HFFc6 (cell line): ENCODE results near the gene SRI. TPM values are rescaled to one million over a fixed set of nuclear protein-coding genes. Genes with fewer than 3 reads are reported as not detected.

ENCODE experiments used
- DNase-seq: peaks from one replicate; pipeline ENCODE4 v3.0.0-alpha.2; 2018
- H3K27ac Mint-ChIP-seq: 2 replicates; pipeline ENCODE4 v1.8.0; 2020; ENCODE audit warnings: mild to moderate bottlenecking, mixed read lengths
- H3K27me3 Mint-ChIP-seq: 2 replicates; pipeline ENCODE4 v1.8.0; 2021; ENCODE audit warnings: mild to moderate bottlenecking, moderate library complexity, mixed read lengths; ENCODE audit not compliant: insufficient read depth
- H3K36me3 Mint-ChIP-seq: 2 replicates; pipeline ENCODE4 v1.8.0; 2021; ENCODE audit warnings: low read depth, mixed read lengths
- H3K4me1 Mint-ChIP-seq: 2 replicates; pipeline ENCODE4 v1.8.0; 2020; ENCODE audit warnings: low read depth, mixed read lengths
- H3K4me3 Mint-ChIP-seq: 2 replicates; pipeline ENCODE4 v1.8.0; 2020; ENCODE audit warnings: mild to moderate bottlenecking, moderate library complexity, mixed read lengths
- H3K9me3 Mint-ChIP-seq: 2 replicates; pipeline ENCODE4 v1.8.0; 2020; ENCODE audit warnings: mild to moderate bottlenecking, mixed read lengths
- total RNA-seq, 6 experiments: library from RNA; stranded (reverse); fragmentation: NEBNext Ultra II Directional; extraction: Animal tissue kit (Norgen Biotek cat#: 25700); gene quantifications; 2 replicates in 1 of 6; 3 replicates in 5 of 6; pipeline ENCODE4 v1.2.3, GENCODE V29; 2021
- TF ChIP-seq, protein P1 (sequence below): fragments of 200-600 bp; sonication (generic); IDR thresholded peaks from 2 replicates; pipeline ENCODE4 v1.5.0; 2021; ENCODE audit warnings: antibody characterized with exemption, mild to moderate bottlenecking

SRI gene
- total RNA-seq, 6 experiments from 2014 or later = 113 to 133 (median 123) TPM

DNA sequence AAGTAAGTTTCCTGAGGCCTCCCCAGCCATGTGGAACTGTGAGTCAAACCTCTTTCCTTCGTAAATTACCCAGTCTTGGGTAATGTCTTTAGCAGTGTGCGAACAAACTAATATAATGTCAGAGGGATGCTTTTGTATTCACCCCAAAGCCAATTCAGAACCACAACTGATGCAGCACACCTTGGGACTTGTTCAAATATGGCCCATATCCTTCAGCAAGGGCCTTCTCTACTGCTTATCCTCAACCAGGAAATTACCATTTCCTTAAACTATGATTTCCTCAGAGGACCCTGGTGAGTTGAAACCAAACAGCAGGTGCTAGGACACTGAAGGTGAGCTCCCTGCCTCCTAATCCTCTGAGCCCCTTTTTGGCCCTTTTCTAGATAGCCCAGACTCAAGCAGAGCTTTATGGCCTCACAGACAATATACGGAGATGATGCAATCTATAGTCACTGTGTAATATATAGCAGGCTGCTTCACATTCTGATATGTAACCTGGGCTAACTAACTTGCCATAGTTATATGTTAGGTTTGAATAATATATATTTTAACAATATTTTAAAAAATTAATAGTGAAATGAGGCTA is 15.2 kb downstream of the SRI start:
- Mint-ChIP-seq H3K4me1 (no peaks in the 10 kb centered on the region), H3K27ac (no peak overlapping the region), H3K4me3 (no peak overlapping the region), H3K27me3 (no peaks in the 10 kb centered on the region), H3K9me3 (no peaks in the 10 kb centered on the region), H3K36me3 (peaks cover 28% of the 10 kb centered on the region)
- TF ChIP-seq, protein P1, sequence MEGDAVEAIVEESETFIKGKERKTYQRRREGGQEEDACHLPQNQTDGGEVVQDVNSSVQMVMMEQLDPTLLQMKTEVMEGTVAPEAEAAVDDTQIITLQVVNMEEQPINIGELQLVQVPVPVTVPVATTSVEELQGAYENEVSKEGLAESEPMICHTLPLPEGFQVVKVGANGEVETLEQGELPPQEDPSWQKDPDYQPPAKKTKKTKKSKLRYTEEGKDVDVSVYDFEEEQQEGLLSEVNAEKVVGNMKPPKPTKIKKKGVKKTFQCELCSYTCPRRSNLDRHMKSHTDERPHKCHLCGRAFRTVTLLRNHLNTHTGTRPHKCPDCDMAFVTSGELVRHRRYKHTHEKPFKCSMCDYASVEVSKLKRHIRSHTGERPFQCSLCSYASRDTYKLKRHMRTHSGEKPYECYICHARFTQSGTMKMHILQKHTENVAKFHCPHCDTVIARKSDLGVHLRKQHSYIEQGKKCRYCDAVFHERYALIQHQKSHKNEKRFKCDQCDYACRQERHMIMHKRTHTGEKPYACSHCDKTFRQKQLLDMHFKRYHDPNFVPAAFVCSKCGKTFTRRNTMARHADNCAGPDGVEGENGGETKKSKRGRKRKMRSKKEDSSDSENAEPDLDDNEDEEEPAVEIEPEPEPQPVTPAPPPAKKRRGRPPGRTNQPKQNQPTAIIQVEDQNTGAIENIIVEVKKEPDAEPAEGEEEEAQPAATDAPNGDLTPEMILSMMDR = no peak
- DNase-seq = no peak

DNA sequence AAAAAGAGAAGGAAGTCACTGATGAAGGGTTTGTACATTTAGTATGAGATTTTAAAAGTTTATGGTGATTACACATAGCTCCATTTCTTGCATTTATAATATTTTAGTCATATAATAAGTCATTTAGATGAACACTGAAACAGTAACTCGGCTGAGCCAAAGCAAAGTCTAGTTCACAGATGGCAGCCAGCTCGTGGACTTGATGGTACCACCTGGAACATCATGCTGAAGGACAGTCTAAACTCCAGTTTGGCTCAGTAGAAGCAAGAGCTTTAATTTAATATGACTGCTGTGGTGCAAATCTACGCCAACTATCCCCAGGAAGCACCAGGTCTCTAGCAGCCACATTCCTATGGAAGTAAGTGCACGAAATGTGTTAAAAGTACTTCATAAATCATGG is 16.4 kb downstream of the SRI start:
- H3K36me3 Mint-ChIP-seq = peaks cover 28% of the 10 kb centered on the region
- DNase-seq = no peak
- no peak overlapping the region for H3K27ac Mint-ChIP-seq
- H3K4me3 Mint-ChIP-seq = no peak overlapping the region
- no peaks in the 10 kb centered on the region for H3K27me3 Mint-ChIP-seq
- H3K9me3 Mint-ChIP-seq = no peaks in the 10 kb centered on the region
- TF ChIP-seq, protein P1 = no peak
- H3K4me1 Mint-ChIP-seq = no peaks in the 10 kb centered on the region

DNA sequence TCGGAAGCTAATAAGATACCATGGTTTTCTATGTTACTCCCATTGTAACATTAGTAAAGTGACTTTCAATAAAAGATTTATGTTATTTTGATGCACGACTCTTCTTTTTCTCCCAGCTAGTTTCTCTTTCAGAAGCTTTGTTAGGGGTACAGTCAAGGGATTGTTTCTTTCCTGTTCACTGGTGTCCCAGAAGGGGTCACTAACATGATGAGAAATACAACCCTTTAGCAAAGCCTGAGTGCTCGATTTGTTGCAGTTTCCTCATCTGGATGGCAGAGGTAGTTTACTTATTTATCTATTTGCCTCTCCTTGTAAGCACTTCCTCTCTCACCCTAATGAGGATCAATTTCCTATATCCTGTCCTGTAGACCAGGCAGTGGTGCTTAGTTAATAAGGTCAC is 17.0 kb downstream of the SRI start:
- no peak overlapping the region for H3K4me3 Mint-ChIP-seq
- H3K27ac Mint-ChIP-seq = no peak overlapping the region
- TF ChIP-seq, protein P1 = no peak
- DNase-seq = no peak
- 0 out of 2 replicates have a peak, but pooled peaks cover 2% of the 10 kb centered on the region for H3K27me3 Mint-ChIP-seq
- no peaks in the 10 kb centered on the region for H3K9me3 Mint-ChIP-seq
- peaks cover 28% of the 10 kb centered on the region for H3K36me3 Mint-ChIP-seq
- H3K4me1 Mint-ChIP-seq = no peaks in the 10 kb centered on the region

DNA sequence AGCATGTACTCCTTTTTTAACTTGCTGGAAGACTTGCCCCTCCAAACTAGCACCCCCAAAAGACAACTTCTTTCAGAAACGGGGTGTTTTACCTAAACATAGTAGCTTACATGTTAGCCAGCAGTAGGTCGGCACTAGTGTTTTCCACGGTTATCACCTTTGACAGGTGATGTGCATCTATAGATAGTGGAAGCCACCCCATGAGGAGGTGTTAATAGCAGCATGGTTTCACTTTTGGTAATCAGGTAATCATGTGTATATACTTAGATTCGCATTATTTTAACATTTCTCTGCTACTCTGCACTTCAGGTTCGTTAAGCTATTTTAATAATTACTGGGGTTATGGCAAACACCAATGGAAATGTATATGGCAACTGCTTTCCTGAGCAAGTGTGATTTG is 17.6 kb downstream of the SRI start:
- TF ChIP-seq, protein P1 = no peak
- no peaks in the 10 kb centered on the region for H3K9me3 Mint-ChIP-seq
- H3K4me1 Mint-ChIP-seq = no peaks in the 10 kb centered on the region
- H3K4me3 Mint-ChIP-seq = no peak overlapping the region
- peaks cover 28% of the 10 kb centered on the region for H3K36me3 Mint-ChIP-seq
- H3K27ac Mint-ChIP-seq = no peak overlapping the region
- 0 out of 2 replicates have a peak, but pooled peaks cover 2% of the 10 kb centered on the region for H3K27me3 Mint-ChIP-seq
- DNase-seq = no peak

DNA sequence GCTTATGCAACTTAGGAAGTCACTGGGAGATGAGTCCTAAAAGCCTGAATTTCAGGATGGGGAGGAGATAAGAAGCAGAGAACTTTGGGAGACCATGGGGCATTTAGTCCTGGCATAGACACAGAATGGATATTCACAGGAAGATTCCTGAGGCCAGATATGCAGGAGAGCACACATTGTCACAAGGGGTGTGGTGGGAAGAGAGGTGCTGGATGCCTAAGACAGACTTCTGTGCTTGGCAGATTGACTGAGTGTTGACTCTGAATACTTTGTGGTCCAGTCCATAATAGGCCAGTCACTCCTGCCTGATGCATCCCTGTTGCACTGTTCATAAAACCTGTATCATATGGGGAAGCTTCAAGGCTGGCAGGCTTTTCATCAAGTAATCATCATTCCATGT is 18.5 kb downstream of the SRI start:
- H3K27me3 Mint-ChIP-seq = 0 out of 2 replicates have a peak, but pooled peaks cover 2% of the 10 kb centered on the region
- no peak overlapping the region for H3K27ac Mint-ChIP-seq
- TF ChIP-seq, protein P1 = no peak
- no peaks in the 10 kb centered on the region for H3K9me3 Mint-ChIP-seq
- H3K4me1 Mint-ChIP-seq = no peaks in the 10 kb centered on the region
- DNase-seq = no peak
- H3K36me3 Mint-ChIP-seq = peaks cover 27% of the 10 kb centered on the region
- H3K4me3 Mint-ChIP-seq = no peak overlapping the region
